SK-N-SH (cell line): ENCODE results near the gene NFIX. TPM values are rescaled to one million over a fixed set of nuclear protein-coding genes. Genes with fewer than 3 reads are reported as not detected.

Experiments used
- CTCF ChIA-PET: fragments of 300-600, 350-600 bp; formaldehyde crosslinking; extraction: SDS; loops from one replicate; lab custom pipeline; 2021; lab: Yijun Ruan, JAX
- POLR2A ChIA-PET: fragments of 350-600 bp; sonication (Branson Sonifier 250); formaldehyde crosslinking; extraction: SDS; loops from one replicate; lab custom pipeline; 2020; ENCODE audit warnings: antibody characterized with exemption, inconsistent platforms; lab: Yijun Ruan, JAX
- DNase-seq: peaks from one replicate; pipeline ENCODE4 v3.0.0; 2012
- H2AFZ ChIP-seq: fragments of 200-600 bp; sonication (generic); 2 replicates; pipeline ENCODE4 v1.8.1; 2016; ENCODE audit warnings: antibody characterized with exemption, mild to moderate bottlenecking, low read depth
- H3F3A ChIP-seq: fragments of 200-600 bp; sonication (generic); replicated peaks from 2 replicates; pipeline ENCODE3; 2016; ENCODE audit warnings: antibody characterized with exemption, mild to moderate bottlenecking; ENCODE audit not compliant: insufficient read depth
- H3K27ac ChIP-seq, 2 experiments: fragments of 200-500 bp in 1 of 2; fragments of 200-600 bp in 1 of 2; sonication (Bioruptor generic) in 1 of 2; sonication (generic), shearing (Covaris generic) in 1 of 2; 2 replicates each; pipeline versions ENCODE4 v1.5.1 to v1.6.1; 2014 to 2016; ENCODE audit warnings: low read depth in 2 of 2, inconsistent platforms in 1 of 2, low read length in 1 of 2, mild to moderate bottlenecking in 1 of 2, mixed read lengths in 1 of 2
- H3K27me3 ChIP-seq: fragments of 200-600 bp; sonication (generic), shearing (Covaris generic); 2 replicates; pipeline ENCODE4 v1.6.1; 2016; ENCODE audit warnings: mixed run types; ENCODE audit not compliant: insufficient read depth
- H3K36me3 ChIP-seq, 2 experiments: fragments of 200-500 bp in 1 of 2; fragments of 200-600 bp in 1 of 2; sonication (Bioruptor generic) in 1 of 2; sonication (generic) in 1 of 2; replicated peaks in 1 of 2; 2 replicates each; pipeline versions ENCODE3 to v1.5.1; 2014 to 2016; ENCODE audit warnings: low read length in 1 of 2, mild to moderate bottlenecking in 1 of 2; ENCODE audit not compliant: insufficient read depth in 2 of 2, control insufficient read depth in 1 of 2
- H3K4me1 ChIP-seq, 2 experiments: fragments of 200-500 bp in 1 of 2; fragments of 200-600 bp in 1 of 2; sonication (Bioruptor generic) in 1 of 2; sonication (generic), shearing (Covaris generic) in 1 of 2; 2 replicates each; pipeline versions ENCODE4 v1.5.1 to v1.6.1; 2014 to 2016; ENCODE audit warnings: low read depth in 1 of 2, low read length in 1 of 2, mixed run types in 1 of 2; ENCODE audit not compliant: insufficient read depth in 2 of 2, control insufficient read depth in 1 of 2
- H3K4me2 ChIP-seq: fragments of 200-600 bp; sonication (generic), shearing (Covaris generic); 2 replicates; pipeline ENCODE4 v1.6.1; 2017; ENCODE audit warnings: mixed run types
- H3K4me3 ChIP-seq, 2 experiments: fragments of 200-500 bp in 1 of 2; fragments of 200-600 bp in 1 of 2; sonication (Bioruptor generic) in 1 of 2; sonication (generic), shearing (Covaris generic) in 1 of 2; 2 replicates each; pipeline versions ENCODE4 v1.5.1 to v1.8.1; 2014 to 2016; ENCODE audit warnings: low read depth in 2 of 2, inconsistent platforms in 1 of 2, low read length in 1 of 2, mild to moderate bottlenecking in 1 of 2, mixed read lengths in 1 of 2, moderate library complexity in 1 of 2
- H3K79me2 ChIP-seq: fragments of 200-600 bp; sonication (generic); 2 replicates; pipeline ENCODE4 v1.8.1; 2017; ENCODE audit warnings: mild to moderate bottlenecking; ENCODE audit not compliant: insufficient read depth
- H3K9ac ChIP-seq: fragments of 200-600 bp; sonication (generic); 2 replicates; pipeline ENCODE4 v1.6.1; 2017; ENCODE audit warnings: mixed run types
- H3K9me2 ChIP-seq: fragments of 200-600 bp; sonication (generic); 2 replicates; pipeline ENCODE4 v1.6.1; 2017; ENCODE audit warnings: mixed run types
- H3K9me3 ChIP-seq: fragments of 200-600 bp; sonication (generic); 2 replicates; pipeline ENCODE4 v1.6.1; 2017; ENCODE audit warnings: mixed run types, mild to moderate bottlenecking, moderate library complexity
- H4K20me1 ChIP-seq: fragments of 200-600 bp; sonication (generic); 2 replicates; pipeline ENCODE4 v1.6.1; 2017; ENCODE audit warnings: mild to moderate bottlenecking, mixed run types; ENCODE audit not compliant: insufficient read depth
- CHD2 ChIP-seq: fragments of 150-350 bp; IDR thresholded peaks from 2 replicates; pipeline ENCODE4 v1.6.1; 2018; ENCODE audit warnings: low read length; ENCODE audit not compliant: partially characterized antibody
- CTCF ChIP-seq: fragments of 200-600 bp; sonication (generic); IDR thresholded peaks from 2 replicates; pipeline ENCODE4 v1.6.1; 2017; ENCODE audit warnings: antibody characterized with exemption, mild to moderate bottlenecking, moderate library complexity
- FOSL2 ChIP-seq: IDR thresholded peaks from 2 replicates; pipeline ENCODE4 v1.4.0; 2012; ENCODE audit warnings: low read depth, mild to moderate bottlenecking, moderate library complexity, borderline replicate concordance
- FOXM1 ChIP-seq: IDR thresholded peaks from 2 replicates; pipeline ENCODE4 v1.4.0; 2012; ENCODE audit warnings: low read depth, mild to moderate bottlenecking
- GABPA ChIP-seq: IDR thresholded peaks from 2 replicates; pipeline ENCODE4 v1.4.0; 2012; ENCODE audit warnings: low read depth, mild to moderate bottlenecking
- MEF2A ChIP-seq: IDR thresholded peaks from 2 replicates; pipeline ENCODE4 v1.4.0; 2012; ENCODE audit warnings: low read depth, borderline replicate concordance
- RCOR1 ChIP-seq: fragments of 150-350 bp; IDR thresholded peaks from 2 replicates; pipeline ENCODE4 v1.6.1; 2017; ENCODE audit warnings: antibody characterized with exemption, low read length
- REST ChIP-seq: IDR thresholded peaks from 2 replicates; pipeline ENCODE4 v1.6.1; 2012; ENCODE audit warnings: mild to moderate bottlenecking, low read depth, low read length, moderate library complexity
- RXRA ChIP-seq: IDR thresholded peaks from 2 replicates; pipeline ENCODE4 v1.4.0; 2012; ENCODE audit warnings: low read depth, mild to moderate bottlenecking, borderline replicate concordance
- TEAD4 ChIP-seq: IDR thresholded peaks from 2 replicates; pipeline ENCODE4 v1.4.0; 2012; ENCODE audit warnings: mild to moderate bottlenecking, borderline replicate concordance; ENCODE audit not compliant: insufficient read depth
- WGBS: methylation state at CpG from one replicate; pipeline ENCODE4 v1.1.6; 2017; ENCODE audit warnings: low lambda C conversion rate; 5-methylcytosine and 5-hydroxymethylcytosine counted together
- polyA plus RNA-seq, 3 experiments: library from polyadenylated mRNA; depleted of rRNA; stranded (reverse); fragments of >200 nt; gene quantifications; 2 replicates each; pipeline ENCODE4 v1.2.3, GENCODE V29; 2012
- TF ChIP-seq, protein P1 (sequence below): IDR thresholded peaks from 2 replicates; pipeline ENCODE4; 2012
- TF ChIP-seq, protein P2 (sequence below): IDR thresholded peaks from 2 replicates; pipeline ENCODE4 v1.4.0; 2012; ENCODE audit warnings: low read depth, borderline replicate concordance

Gene NFIX
- polyA plus RNA-seq, 1 of the 3 experiments (the other 2 are of a cell fraction): 14.8 TPM

DNA sequence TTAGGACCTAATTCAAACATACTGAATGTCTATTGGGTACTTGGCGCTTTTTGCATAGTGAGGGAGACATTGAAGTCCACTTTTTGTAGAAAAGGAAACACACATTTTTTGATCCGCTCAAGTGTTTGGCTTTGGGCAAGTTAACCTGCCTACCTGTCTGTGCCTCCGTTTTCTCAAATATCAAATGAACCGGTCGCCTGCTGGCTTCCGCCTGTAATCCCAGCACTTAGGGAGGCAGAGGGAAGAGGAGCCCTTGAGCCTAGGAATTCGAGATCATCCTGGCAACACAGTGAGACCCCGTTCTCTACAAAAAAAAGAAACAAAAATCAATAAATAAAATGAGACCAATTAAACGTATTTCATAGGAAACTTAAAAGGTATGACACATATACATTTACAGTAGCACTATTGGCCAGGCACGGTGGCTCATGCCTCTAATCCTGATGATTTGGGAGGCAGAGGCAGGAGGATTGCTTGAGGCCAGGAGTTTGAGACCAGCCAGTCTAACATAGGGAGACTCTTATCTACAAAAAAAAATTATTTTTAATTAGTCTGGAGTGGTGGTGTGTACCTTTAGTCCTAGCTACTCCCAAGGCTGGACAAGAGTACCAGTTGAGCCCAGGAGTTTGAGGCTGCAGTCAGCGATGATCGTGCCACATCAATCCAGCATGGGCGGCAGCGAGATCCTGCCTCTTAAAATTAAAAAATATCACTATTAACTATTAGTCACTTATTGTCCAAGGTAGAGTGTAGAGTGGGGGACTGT, 48.4 kb upstream of the NFIX start (continued):
- TF ChIP-seq REST: no peak

DNA sequence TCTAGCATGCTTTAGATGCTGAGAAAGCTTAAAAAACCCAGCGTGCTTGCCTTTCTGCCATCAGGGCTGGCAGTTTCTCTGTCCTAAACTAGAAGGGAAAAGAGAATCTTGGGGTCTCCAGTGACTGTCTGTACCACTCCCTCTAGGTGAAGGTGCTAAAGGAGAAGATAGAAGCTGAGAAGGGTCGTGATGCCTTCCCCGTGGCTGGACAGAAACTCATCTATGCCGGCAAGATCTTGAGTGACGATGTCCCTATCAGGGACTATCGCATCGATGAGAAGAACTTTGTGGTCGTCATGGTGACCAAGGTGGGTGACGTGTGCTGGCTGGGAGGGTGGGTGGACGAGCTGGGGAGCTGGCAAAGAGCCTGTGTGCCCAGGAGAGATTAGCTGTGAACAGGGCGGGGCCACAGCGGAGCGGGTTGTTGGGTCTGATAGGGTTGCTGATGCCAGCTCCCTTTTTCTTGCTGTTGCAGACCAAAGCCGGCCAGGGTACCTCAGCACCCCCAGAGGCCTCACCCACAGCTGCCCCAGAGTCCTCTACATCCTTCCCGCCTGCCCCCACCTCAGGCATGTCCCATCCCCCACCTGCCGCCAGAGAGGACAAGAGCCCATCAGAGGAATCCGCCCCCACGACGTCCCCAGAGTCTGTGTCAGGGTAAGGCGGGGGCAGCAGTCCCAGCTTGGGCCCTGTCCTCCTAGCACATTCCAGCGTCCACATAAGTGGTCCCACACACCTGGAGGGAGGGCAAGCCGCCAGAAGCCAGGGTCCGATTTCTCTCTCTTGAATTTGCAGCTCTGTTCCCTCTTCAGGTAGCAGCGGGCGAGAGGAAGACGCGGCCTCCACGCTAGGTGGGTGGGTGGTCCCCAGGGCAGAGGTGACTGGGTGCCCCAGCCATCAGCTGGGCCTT, 47.3 kb upstream of the NFIX start:
- 89% methylated on average over 19 of the region's 28 CpGs for WGBS
- Histone ChIP-seq H3K4me1 (peaks cover 11 to 29% of the 10 kb centered on the region in 2 experiments), H2AFZ (no peak overlapping the region), H3K27ac (no peak overlapping the region; a peak in 1 of 4 replicates), H3K9ac (no peak overlapping the region; the same call in 1 of the 2 replicates), H3K4me3 (no peak overlapping the region), H3F3A (peaks cover 55% of the 10 kb centered on the region), H3K27me3 (no peaks in the 10 kb centered on the region), H3K9me2 (no peaks in the 10 kb centered on the region), H3K79me2 (peaks cover 54% of the 10 kb centered on the region), H4K20me1 (peaks cover 4% of the 10 kb centered on the region), H3K4me2 (peak overlapping the region; percentile 89; the same call in 1 of the 2 replicates), H3K36me3 (peaks cover 46 to 55% of the 10 kb centered on the region in 2 experiments), H3K9me3 (no peaks in the 10 kb centered on the region)
- DNase-seq: no peak
- no peak for TF ChIP-seq MEF2A
- TF ChIP-seq, protein P1, sequence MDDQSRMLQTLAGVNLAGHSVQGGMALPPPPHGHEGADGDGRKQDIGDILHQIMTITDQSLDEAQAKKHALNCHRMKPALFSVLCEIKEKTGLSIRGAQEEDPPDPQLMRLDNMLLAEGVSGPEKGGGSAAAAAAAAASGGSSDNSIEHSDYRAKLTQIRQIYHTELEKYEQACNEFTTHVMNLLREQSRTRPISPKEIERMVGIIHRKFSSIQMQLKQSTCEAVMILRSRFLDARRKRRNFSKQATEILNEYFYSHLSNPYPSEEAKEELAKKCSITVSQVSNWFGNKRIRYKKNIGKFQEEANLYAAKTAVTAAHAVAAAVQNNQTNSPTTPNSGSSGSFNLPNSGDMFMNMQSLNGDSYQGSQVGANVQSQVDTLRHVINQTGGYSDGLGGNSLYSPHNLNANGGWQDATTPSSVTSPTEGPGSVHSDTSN: no peak
- TF ChIP-seq, protein P2, sequence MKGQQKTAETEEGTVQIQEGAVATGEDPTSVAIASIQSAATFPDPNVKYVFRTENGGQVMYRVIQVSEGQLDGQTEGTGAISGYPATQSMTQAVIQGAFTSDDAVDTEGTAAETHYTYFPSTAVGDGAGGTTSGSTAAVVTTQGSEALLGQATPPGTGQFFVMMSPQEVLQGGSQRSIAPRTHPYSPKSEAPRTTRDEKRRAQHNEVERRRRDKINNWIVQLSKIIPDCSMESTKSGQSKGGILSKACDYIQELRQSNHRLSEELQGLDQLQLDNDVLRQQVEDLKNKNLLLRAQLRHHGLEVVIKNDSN: no peak
- no peak for TF ChIP-seq FOSL2
- TF ChIP-seq CTCF: no peak
- TF ChIP-seq TEAD4: no peak
- no peak for TF ChIP-seq FOXM1
- no peak for TF ChIP-seq RXRA
- TF ChIP-seq GABPA: no peak
- TF ChIP-seq RCOR1: no peak
- no peak for TF ChIP-seq CHD2
- ChIA-PET CTCF (interaction anchor here (1.0 to 2.1 kb wide), 6 partner anchors 9 to 146 kb away, joined by 4 to 20 read pairs (median 5); partner anchors contain the start of gene GADD45GIP1), POLR2A (interaction anchor here (0.9 to 1.6 kb wide), 3 partner anchors 10 to 17 kb away, joined by 3 to 7 read pairs (median 3); partner anchors contain the start of genes CALR and FARSA)
